GM10248 (cell line): ENCODE data around the gene SELP.

ENCODE experiments used
- CTCF ChIA-PET: fragments of 300-600 bp; sonication (Branson Sonifier 250); formaldehyde crosslinking; extraction: SDS; loops from one replicate; lab custom pipeline; 2021; ENCODE audit warnings: antibody characterized with exemption; lab: Yijun Ruan, JAX
- POLR2A ChIA-PET: fragments of 350-650 bp; sonication (Branson Sonifier 250); formaldehyde crosslinking; extraction: SDS; loops from one replicate; lab custom pipeline; 2020; ENCODE audit warnings: antibody characterized with exemption; lab: Yijun Ruan, JAX
- DNase-seq: peaks from one replicate; pipeline ENCODE4 v3.0.0; 2012; ENCODE audit errors: extremely low spot score
- TF ChIP-seq, protein P1 (sequence below): IDR thresholded peaks from 2 replicates; pipeline ENCODE4 v1.5.1; 2012; ENCODE audit warnings: mild to moderate bottlenecking, low read depth; ENCODE audit errors: extremely low read depth, missing control alignments, control extremely low read depth

The SELP gene

DNA sequence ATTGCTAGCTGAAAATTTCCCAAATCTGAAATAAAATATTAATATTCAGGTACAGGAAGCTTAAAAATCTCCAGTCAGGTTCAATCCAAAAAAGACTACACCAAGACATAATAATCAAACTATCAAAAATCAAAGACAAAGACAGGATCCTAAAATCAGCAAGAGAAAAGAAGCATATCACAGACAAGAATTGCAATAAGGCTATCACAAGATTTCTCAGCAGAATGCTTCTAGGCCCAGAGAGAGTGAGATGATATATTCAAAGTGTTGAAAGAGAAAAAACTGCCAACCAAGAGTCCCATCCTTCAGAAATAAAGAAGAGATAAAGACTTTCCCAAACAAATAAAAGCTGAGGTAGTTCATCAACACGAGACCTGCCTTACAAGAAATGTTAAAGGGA, 5.0 kb upstream of the SELP start:
- ChIA-PET POLR2A (no interaction called here), CTCF (interaction anchor here (0.6 to 2.4 kb wide), 4 partner anchors 9 to 77 kb away, joined by 3 to 11 read pairs (median 3); no protein-coding TSS in a partner anchor)
- no peak for DNase-seq
- TF ChIP-seq, protein P1, sequence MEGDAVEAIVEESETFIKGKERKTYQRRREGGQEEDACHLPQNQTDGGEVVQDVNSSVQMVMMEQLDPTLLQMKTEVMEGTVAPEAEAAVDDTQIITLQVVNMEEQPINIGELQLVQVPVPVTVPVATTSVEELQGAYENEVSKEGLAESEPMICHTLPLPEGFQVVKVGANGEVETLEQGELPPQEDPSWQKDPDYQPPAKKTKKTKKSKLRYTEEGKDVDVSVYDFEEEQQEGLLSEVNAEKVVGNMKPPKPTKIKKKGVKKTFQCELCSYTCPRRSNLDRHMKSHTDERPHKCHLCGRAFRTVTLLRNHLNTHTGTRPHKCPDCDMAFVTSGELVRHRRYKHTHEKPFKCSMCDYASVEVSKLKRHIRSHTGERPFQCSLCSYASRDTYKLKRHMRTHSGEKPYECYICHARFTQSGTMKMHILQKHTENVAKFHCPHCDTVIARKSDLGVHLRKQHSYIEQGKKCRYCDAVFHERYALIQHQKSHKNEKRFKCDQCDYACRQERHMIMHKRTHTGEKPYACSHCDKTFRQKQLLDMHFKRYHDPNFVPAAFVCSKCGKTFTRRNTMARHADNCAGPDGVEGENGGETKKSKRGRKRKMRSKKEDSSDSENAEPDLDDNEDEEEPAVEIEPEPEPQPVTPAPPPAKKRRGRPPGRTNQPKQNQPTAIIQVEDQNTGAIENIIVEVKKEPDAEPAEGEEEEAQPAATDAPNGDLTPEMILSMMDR, result no peak

DNA sequence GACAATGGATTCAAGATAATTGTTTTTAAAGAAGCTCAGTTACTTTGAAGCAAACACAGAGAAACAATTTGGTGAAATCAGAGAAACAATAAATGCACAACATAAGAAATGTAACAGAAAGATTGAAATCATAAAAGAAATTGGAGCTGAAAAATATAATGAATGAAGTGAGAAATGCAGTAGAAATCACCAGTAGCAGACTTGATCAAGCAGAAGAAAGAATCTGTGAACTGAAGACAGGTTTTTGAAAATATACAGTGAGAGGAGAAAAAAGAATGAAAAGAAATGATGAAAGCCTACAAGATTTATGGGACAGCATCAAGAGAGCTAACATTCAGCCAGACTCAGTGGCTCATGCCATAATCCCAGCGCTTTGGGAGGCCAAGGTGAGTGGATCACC, 4.2 kb upstream of the SELP start:
- TF ChIP-seq, protein P1, result no peak
- POLR2A ChIA-PET, result no interaction called here
- CTCF ChIA-PET, result interaction anchor here (0.8 to 2.4 kb wide), 2 partner anchors 27 to 78 kb away, joined by 3 to 11 read pairs; no protein-coding TSS in a partner anchor
- no peak for DNase-seq

DNA sequence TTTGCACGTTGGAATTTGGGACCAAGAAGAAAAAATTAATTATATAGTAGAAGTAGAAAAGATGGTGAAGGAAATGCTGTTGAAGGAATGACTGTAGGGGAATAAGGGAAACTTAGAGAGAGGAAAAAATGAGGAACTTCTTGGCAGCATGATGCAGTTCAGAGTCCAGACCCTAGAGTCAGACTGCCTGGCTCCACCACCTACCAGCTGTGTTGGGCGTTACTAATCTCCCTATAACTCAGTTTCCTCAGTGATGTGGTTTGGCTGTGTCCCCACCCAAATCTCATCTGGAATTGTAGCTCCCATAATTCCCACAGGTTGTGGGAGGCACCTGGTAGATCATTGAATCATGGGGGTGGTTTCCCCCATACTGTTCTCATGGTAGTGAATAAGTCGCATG, 1.3 kb upstream of the SELP start:
- DNase-seq, result no peak
- TF ChIP-seq, protein P1, result no peak
- POLR2A ChIA-PET, result no interaction called here
- CTCF ChIA-PET, result no interaction called here

DNA sequence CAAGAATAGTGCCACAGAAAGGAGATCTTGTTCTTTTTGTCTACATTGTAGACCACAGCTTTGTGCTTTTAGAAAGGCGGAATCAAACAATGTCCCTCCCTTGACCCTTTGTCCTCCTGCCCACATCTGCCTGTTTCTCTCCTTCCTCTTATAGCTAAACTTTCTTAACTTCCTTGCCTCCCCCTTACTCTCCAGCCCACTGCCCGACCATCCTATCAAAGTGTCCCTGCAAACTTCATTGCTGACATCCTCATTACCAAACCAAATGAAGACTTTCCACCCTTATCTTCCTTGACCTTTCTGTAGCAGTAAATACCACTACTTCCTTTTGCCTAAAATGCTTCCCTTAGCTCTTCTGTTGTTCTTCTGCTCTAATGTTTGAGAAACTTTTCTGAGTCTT, 5.0 kb downstream of the SELP start:
- DNase-seq, result no peak
- POLR2A ChIA-PET, result no interaction called here
- TF ChIP-seq, protein P1, result no peak
- CTCF ChIA-PET, result interaction anchor here (1.6 kb wide), 1 partner anchor 8 kb away, joined by 3 read pairs; no protein-coding TSS in a partner anchor

DNA sequence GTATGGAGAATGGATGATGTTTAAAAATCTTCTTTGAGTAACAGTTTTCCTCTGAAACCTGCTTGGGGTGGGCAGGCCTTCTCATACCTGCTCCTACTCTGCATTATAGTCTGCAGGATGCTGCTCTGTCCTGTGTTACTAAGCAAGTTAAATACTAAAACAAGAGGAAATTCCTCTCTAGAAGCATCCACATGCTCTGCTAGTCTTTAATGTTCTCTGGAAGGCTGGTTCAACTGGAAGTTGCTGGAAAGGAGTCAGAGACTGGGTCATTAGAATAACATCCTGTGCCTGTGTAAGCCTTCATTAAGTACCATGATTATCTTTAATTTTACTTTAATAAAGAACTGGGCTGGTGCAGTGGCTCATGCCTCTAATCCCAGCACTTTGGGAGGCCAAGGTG, 5.8 kb downstream of the SELP start:
- CTCF ChIA-PET, result no interaction called here

DNA sequence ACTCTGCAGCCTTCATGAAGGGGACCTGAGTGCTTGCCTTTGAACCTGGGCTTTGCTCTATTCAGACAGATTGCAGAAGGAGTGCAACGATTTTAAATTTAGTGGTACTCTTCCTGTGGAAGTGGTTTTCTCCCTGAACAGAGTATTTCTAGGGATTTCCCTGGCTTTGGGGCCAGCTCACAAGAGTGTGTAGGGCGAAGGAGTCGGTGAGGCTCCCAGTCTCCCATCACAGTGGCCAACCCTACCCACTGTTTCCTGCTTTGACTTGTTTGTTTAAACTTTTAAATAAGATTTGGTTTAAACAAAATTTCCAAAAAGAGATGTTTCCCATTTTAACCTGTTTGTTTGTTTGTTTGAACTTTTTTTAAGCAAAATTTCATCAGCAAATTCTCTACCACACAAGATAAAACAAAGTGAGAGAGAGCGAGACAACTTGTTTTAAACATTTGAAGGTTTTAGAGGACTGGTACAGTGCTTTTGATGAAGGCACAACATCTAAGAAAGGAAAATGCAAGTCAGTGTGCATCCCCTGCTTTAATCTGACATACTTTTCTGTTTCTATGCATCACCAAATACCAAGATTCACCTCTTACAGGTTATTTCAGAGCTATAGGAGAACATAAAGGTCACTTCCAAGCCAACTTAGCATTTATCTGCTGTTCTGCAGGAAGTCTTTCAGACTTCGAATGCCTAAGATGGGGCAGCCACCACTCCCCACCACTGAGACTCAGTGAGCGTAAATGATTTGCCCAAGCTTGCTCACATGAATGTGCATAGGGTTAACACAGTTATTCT, 6.6 kb downstream of the SELP start:
- TF ChIP-seq, protein P1, result no peak
- no peak for DNase-seq
- CTCF ChIA-PET, result interaction anchor here (0.9 kb wide), 1 partner anchor 37 kb away, joined by 3 read pairs; the partner anchor contains the start of gene F5
- POLR2A ChIA-PET, result no interaction called here

More for the DNA sequence above, 5.8 kb downstream of the SELP start:
- POLR2A ChIA-PET, result no interaction called here
- TF ChIP-seq, protein P1, result no peak
- DNase-seq, result no peak
